Lung microvascular endothelial cell (primary cell): ENCODE data around the gene EDNRA. TPM values are rescaled to one million over a fixed set of nuclear protein-coding genes. Genes with fewer than 3 reads are reported as not detected.
A peak's percentile ranks its signal among the peaks of the same experiment; 100 is the strongest.
"Not testable (repeated sequence)": the region's sequence is repeated elsewhere in the genome, so short reads cannot be mapped to it uniquely, and the experiment has no call there.

ENCODE experiments used
- DNase-seq, 2 donors: peaks; one replicate each; pipeline versions ENCODE4 v3.0.0 to v3.0.0-alpha.2; 2010; ENCODE audit warnings: low read depth in 2 of 2
- total RNA-seq: library from RNA; depleted of rRNA; stranded (reverse); fragments of >200 nt; gene quantifications from 2 replicates; pipeline ENCODE4 v1.2.1, GENCODE V29; 2014

The EDNRA gene
- under 0.01 and 0.22 TPM in 2 replicates for total RNA-seq

GRCh38 chr4:147480891-147481576 is at the start of gene EDNRA:
Gene EDNRA, plus strand, starts transcription at chr4:147481097. Its CDS starts 4,585 bp downstream, at chr4:147485682.
- DNase-seq = peak in 1 of 2 donors; percentile 63

DNA sequence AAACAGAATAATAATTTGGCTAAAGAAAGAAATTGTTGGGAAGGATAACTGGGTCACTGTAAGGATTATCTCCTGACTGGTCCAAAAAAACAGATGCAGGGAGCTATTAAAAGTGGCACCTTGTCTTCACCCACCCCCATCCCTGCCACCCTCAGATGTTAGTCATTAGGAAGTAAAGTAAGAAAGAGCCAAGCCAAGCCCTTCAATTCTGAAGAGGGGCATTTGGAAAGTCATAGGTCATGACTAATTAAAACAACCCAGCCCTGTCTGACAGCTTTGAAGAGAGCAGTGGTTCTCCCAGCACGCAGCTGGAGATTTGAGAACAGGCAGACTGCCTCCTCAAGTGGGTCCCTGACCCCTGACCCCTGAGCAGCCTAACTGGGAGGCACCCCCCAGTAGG is 46.5 kb upstream of the EDNRA start:
- not testable (repeated sequence) for DNase-seq

DNA sequence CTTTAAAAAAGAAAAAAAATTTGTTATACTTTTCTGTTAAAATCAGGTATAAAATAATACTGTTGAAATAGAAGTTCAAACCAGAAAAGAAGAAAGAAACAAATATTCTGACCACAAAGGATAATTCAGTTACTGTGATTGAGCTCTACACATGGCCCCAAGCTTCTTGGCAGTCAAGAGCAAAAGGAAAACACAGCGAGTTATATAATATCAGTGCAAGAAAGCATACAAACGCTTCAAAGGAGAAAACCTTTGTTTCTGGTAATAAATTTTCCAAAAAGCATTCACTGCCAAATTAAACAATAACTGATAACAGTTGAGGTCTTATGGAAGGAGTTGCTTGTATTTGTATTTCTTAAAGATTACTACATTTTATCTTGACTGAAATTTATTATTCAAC is 40.5 kb upstream of the EDNRA start:
- no peak for DNase-seq

GRCh38 chr4:147447786-147448185 is 33.1 kb upstream of the EDNRA start:
- no peak for DNase-seq

DNA sequence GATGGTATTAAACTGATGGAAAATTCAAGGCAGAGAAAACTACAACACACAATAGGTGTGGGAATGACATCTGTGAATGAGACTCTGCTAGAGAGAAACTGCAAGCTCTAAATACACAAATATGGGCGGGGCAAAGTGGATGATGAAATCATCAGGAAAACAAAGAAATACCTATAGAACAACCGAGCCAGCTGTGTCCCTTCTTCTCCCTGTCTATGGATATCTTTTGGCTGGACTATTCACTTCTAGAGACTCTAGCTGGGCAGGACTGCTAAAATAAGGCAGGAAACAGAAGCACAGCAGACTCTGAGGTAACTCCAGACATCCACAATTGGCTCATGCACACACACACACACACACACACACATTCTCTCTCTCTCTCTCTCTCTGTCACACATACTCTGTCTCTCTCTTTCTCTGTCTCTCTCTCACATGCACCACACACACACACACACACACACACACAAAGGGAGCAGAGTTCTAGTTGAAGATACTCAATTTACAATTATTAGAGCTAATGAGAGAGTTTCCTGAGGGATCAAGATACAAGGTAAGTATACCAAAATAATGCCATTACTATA is 27.2 kb upstream of the EDNRA start:
- no peak for DNase-seq

DNA sequence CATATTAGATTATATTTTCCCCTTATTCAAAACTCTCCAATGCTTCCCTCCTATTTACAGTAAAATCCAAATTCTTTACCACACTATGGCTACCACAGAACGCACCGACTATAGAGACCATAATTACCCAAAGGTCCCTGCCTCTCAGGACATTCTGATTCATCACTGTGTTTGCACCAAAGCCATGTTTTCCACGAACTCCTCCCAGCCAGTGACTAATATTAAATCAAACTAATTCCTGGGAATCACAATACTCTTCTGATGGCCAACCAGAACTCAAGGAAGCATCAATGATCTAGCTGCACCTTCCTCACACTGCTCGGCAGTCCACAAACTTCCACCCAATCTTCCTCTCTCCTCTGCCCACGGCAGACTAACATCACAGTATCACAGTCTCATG is 24.2 kb upstream of the EDNRA start:
- no peak for DNase-seq

DNA sequence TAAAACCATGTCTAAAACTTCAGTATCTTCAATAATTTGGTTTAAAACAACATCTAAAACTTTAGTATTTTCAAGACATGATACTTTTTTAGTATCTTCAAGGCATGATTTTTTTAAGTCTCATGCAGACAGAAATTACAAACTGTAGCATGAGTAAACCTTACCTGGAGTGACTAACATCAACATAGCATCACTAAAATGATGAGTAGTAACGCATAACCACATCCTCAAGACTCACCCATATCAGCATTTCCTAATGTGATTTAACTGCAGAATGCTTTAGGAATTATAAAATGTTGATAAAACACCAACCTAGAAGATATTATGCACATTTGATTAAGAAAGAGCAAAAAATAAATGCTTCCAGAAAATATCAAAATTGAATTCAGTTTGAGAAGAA is 19.7 kb upstream of the EDNRA start:
- no peak for DNase-seq

- no peak for DNase-seq
Measured at GRCh38 chr4:147463065-147463464, 17.8 kb upstream of the EDNRA start.

DNA sequence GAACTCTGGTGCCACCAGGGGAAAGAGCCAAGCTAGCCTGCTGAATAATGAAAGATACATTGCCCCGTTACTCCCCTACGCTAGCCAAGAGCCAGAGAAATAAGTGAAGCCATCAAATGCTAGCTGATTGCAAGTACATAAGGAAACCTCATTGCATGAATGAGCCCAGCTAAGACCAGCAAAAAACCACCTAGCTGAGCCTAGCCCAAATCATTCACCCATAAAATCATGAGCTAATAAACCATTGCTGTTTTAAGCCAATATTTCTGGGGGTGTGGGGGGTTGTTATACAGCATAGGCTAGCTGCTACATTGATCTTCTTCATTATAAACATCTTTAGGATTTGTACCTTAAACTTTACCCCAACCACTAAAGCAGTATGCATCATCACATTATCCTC is 15.4 kb upstream of the EDNRA start:
- DNase-seq = no peak

DNA sequence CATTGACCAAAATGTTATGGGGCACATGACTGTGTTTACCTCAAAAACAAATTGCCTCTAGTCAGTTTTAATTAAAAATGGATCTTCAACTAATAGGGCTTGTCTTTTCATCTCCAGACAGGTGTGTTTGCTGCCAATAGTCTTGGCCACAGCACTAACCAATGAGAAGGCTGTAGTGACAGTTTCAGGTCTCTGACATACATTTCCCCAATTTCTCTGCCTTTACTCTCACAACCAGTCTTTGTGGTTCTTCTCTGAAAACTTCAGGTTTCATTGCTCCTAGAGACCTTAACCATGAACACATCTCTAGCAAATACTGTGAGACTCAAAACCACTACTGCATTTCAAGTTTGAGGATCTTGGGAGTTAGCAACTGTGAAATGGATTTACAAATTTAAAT is 3.5 kb upstream of the EDNRA start:
- DNase-seq = no peak

DNA sequence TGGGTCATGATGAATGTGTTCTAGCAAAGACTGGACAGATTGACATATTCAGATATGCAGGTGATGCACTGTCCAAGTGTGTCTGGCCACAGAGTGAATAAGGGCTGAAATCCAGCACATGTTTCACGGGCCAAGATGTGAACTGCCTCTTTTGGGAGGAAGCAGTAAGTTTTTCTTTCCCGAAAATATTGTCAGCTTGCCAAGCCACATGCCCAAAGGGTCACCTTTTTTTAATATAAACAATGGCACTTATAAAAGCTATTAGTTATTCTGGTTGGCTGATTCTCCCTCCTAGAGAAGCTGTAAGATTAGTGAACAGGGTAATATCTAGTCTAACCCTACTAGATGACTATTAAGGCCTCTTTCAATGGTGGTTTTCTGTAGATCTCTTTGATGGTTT is 1.5 kb upstream of the EDNRA start:
- DNase-seq = peak in 1 of 2 donors; percentile 25

DNA sequence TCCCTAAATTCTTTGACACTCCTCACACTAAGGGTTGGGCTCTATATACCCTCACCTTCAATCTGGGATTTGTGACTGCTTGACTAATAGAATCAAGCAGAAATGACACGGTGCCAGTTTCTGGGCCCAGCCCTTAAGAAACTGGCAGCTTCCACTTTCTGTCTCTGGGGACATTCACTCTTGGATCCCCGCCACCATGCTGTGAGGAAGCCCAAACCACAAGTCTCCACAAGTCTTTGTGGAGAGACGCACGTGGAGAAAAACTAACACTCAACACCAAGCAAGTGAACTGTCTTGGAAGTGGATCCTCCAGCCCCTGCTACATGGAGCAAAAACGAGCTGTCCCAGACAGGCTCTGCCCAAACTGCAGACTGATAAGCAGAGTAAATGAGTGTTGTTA is 1.1 kb upstream of the EDNRA start:
- DNase-seq = peak in 1 of 2 donors; percentile 32

GRCh38 chr4:147480502-147480890 is 401 bp upstream of the EDNRA start:
- DNase-seq = no peak

DNA sequence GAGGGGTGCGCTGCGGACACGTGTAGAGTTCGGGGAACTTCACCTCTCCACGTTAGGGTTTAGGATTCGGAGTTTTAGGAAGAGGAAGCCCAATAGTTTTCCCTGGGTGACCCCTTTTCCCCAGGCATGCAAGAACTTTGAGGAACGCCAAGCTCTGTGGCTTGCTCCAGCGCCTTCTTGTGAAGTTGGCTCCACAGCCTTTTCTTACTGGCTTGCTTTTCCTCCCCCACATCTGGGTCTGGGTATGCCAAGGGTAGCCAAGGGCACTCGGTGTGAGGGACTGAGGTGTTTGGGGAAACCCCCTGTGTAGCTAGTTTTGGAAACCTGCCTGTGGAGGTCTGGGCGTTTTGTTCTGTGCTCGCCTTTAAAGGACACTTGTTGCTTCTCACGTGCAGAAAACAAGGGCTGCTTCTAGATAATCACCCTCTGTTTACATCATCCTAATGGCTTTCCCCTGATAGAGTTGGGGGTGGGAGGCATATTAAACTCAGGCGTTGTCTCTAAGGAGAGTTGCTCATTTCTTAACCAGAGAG is 746 bp downstream of the EDNRA start:
- DNase-seq = peak in 1 of 2 donors; percentile 26

DNA sequence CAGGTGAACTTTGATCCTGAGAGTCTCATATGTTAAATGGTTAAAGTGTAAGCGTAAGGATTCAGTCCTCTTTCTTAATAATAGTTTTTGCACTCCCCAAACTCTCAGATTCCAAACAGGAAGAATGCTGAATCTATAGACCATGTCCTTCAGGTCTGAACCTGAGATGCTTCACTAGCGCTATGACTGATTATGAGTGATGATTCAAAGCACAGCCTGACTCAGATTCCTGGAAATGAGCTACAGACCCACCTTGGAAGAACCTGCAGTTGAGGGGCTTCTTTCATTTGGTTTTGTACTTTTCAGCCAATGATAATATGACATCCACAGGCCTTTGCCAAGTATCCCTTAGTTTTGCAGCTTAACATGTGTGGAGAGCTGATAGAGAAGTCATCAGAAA is 1.4 kb downstream of the EDNRA start:
- DNase-seq = no peak

DNA sequence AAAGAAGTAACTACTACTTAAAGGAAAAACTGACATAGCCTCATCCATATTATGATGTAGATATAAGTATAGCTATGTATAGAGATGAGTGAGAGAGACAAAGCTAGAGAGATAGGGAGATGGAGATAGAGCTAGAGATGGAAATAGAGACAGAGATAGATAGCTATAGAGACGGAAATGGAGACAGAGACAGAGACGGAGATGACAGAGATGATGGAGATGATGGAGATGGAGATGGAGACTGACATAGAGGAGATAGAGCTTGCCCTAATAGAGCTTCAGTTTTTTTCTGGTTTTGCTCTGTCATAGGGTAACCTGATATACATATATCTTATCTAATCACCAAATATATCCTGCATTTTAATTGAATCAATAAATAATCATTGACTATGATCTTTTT is 4.3 kb downstream of the EDNRA start:
- no peak for DNase-seq

DNA sequence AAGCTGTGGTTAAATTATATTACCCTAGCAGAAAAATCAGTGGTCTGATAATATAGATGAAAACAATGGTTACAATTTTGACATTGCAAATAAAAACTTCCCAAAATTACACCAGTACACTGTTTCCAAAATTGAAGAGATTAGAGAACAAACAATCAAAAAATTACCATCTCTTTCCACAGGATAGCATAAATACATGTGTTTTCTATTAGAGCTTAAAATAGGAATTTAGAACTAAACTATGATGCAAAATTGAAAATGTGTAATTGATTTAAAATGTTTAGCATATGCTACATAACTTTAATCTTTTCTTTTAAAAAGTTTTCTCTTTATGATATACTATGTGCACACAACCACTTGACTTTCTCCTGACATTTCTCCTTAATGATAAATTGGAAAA is 6.7 kb downstream of the EDNRA start:
- DNase-seq = no peak

DNA sequence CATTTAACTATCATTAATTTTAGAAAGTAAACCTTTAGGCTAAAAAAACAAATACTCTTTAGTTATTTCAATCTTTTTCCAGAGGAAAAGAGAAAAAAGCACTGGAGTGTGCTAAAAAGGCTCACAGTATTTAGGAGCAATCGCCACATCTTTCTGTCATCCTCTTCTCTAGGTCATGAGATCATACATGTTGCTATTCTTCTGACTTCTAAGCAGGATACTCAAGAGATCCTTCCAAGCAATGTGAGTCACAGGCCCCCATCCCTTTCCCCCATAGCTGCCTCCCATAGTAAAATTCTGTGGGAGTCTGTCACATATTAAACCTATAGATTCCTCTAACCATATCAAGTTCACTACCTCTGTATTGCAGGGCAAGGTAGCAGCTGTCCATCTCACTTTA is 7.7 kb downstream of the EDNRA start:
- DNase-seq = peak in 1 of 2 donors; percentile 44

DNA sequence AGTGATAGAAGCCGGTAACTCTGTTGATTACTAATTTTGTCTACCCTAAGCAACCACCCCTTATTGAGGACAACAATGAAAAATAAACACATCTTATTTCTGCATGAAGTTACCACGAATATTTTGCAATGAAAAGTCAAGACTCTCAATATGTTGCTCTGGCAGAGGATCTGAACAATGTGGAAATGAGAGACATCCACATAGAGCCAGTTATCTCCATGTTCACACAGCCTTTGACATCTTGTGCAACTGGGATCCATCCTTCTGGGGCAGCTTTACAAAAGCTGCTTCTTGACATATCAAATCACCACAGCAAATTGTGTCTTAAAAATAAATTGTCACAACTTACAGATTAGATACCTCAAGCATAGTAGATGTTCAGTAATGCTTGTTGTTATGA is 10.2 kb downstream of the EDNRA start:
- no peak for DNase-seq

DNA sequence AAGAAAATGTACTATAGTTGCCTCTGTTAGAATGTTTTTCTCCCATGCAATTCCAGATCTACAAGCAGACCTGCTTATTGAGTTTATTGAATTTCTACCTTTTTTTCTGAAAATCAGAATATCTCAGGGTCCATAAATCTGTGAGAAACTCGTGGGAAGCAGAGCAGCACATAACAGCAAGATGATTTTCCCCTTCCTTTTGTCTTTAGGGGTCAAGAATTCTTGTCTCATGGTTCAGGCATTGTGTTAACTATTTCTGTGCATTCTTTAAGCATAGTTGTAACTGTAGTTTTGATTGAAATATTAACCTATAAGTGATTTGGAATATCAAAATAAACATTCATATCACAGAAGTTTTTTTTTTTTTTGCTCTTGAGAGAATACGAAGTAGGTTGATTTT is 11.4 kb downstream of the EDNRA start:
- peak in 1 of 2 donors; percentile 43 for DNase-seq

- DNase-seq = peak in 1 of 2 donors; percentile 96
Measured at GRCh38 chr4:147492761-147493160, 11.9 kb downstream of the EDNRA start.

DNA sequence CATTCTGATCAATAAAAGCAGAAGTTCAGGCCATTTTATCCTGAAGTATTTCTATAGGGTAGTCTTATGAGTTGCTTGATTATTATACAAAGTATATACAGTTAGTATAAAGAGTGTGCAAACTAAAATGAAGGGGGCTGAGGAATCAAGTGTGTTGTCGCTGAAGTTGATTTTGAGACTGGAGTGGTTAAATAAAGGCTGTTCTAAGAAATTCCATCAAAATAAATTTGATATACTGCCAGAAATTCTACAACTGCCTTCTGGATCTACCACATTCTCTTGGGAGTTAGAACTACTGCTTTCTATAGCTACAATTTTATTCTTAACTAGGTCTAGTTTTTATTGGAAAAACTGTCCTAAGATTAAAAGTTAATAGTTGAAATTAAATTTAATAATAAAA is 12.4 kb downstream of the EDNRA start:
- DNase-seq = no peak

- DNase-seq = no peak
Measured at GRCh38 chr4:147494301-147494700, 13.4 kb downstream of the EDNRA start.
